Measurements from ENCODE around the gene CXXC4.

The CXXC4 gene
- total RNA-seq, result 0 to 0.12 (median 0.02) reads per million in 18 experiments

DNA sequence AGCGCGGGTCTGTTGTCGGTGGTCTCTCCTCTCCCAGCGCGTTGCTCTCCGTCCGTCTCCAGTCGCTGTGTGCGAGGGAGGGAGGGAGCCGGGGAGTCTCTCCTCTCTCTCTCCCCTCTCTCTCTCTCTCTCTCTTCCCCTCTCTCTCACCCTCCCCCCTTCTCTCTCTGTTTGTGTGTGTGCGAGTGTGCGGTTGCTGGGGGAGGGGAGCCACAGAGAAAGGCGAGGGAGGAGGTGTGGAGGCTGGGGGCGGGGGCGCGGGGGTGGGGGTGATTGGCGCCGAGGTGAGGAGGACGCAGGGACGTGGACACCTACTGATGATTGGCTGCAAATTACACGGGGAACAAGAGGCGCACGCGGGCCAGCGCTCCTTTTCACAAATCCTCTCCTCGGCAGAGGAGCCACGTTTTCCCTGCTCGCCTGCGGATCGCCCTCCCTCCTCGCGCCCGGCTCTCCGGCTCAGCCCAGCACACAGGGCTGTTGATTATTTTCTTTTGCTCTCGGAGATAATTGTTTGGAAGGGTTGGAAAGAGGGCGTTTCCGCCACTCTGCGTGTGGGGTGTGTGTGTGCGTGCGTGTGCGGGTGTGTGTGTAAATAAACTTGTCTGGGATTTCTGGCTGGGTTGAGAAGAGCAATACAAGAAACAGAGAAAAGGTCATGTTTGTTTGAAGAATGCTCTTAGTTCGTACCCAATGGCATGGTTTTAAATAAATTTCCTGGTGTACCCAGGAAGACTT is at the start of gene CXXC4:
Gene CXXC4, minus strand, starts transcription at position 73 of the 738 bp plus-strand sequence. CDS start 3,092 bp downstream, outside the sequence.
- DNase-seq, result no peak

DNA sequence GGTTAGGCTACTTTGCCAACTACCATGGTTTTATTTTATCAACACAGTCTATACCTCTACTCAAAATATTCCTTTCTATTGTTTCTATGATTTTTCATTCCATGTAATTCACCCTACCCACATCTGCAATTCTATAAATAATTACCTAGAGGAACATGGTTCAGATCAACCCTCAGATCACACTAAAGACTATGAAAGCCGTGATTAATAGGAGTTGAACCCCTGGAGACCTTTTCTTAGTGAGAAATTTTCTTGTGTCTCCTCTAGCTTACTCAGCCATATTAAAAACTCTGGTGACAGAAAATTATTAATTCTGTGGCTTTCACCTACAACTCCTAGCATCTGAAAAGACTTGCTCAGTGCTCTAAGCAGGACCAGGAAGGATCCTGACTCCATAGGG is 38.5 kb upstream of the CXXC4 start:
- DNase-seq, result no peak

DNA sequence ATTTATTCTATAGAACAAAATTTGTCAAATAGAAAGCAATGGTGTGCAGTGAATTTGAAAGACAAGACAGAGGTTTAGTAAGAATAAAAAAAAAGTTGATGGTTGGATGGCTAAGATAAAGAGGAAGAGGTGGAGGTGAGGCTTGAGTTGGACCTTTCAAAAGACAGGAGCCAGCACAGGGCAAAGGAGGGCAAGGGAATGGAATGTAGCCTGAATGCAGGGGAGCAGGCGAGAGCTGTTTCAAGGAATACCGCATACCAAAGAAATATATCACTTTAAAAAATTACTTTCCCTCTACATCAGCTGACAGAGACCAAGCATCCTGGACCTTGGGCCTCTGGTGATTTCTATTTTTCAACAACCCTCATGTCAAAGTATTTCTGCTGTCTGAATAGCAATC is 38.0 kb upstream of the CXXC4 start:
- no peak for DNase-seq

DNA sequence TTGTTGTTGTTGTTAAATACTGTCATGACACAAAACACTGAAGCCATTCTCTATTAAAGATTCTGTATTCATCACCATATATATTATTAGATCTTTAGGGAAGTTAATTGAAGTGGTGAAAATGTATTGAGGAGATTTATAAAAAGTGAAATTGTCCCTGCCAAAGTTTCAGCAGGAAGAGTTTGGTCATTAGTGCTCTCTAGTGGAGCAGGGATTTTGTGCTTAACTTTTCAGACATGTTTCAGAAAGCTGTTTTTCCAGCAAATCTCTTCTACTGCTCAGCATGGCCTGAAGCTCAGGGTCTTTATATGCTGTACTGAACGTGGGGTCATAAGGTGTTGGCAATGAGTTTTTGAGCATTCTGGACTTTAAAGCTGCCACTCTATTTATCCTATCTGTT is 36.7 kb upstream of the CXXC4 start:
- no peak for DNase-seq

DNA sequence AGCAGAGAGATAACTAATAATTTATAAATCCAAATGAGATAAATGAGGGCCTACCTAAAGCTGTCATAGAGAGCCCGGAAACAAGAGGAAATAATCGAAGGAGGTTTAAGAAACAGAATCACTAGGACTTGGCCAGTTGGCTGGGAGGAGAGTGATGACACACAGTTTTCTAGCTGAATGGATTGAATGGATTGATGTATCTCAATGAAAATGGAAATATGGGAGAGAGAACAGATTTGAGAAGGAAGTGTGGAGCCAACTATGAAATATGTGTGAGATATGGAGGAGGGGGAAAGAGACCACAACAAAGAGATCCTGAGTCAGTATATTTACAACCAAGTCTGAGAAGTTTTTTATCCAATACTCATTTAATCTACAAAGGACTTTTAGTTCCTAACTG is 35.7 kb upstream of the CXXC4 start:
- DNase-seq, result no peak

DNA sequence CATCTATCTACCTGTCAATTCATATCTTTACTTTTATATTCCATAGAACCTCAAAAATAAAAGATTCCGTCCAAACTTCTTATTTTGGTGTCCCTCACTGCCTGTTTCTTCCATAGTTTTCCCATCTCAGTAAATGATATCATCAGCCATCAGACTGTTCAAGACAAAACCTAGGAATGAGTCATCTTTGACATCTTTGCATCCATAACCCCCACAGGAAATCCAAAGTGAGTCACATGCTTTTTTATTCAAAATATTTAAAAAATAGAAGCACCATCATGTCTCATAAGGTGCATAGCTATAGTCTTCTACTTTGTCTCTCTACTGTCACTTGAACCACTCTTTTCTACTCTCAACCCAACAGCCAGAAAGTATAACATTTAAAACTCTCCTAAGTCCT is 29.9 kb upstream of the CXXC4 start:
- DNase-seq, result no peak

DNA sequence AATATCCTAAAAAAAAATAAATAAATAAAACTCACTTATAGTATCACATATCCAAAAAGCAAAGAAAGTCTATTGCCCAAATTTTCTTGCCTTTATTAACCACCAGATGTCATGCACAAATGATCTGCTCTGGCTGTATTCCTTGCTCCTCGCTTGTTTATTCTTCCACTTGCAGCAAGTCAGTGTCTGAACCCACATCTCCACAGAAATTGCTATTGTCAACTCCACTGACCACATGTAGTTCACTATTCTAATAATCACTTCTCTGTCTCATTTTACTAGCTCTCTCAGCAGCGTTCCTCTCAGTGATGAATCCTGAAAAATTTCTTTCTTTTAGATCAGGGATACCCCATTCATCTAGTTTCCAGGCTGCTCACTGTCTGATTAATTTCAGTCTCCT is 29.3 kb upstream of the CXXC4 start:
- no peak for DNase-seq

DNA sequence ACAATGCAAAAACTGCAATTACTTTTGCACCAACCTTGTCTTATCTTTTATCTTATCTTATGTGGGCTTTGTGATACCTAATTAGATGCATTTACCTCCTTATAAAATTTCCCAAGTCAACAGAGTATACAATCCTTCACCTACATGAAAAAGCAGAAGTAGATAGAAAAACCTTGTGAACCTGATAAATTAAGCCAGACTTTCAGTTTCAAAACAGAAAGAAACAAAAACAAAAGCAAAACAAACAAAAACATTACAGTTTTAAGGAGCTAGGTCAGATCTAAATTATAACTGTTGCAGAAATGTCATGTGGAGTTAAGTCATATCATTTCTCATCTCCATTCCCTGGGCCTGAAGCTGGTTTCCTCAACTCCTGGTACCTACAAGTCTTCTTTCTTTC is 24.9 kb upstream of the CXXC4 start:
- no peak for DNase-seq

DNA sequence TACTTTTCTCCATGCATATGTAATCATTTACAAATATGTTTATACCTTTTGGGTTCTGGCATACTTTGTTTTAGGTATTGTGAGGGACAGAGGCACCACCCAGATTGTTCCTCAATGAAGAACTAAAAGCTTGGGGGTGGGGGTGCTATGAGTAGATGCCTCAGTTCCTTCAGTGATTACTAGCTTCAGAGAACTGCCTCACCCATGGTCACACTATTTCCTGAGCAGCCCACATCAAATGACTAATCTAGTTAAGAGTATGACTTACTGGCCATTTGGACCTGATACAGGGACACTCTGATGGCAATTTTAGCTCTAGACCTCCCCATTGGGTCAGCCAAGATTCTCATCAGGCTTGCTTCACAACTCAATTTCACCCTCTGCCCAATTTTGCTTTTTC is 22.2 kb upstream of the CXXC4 start:
- DNase-seq, result no peak

DNA sequence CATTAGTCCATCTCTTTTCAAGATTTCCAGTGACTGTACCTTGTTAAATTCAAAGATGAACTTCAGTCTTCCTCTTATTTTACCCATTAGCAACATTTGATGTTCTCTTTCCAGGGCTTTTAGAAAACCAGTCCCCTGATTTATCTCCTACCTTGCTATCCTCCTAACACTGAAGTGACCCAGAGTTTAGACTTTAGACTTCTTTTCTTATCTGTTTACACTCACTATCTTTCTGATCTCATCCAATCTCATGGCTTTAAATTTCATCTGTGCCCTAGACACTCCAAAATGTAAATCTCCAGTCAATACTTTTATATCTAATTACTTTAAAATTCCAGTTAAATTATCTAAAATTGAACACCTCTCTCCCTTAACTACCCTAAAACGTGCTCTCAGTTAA is 13.5 kb upstream of the CXXC4 start:
- DNase-seq, result no peak

DNA sequence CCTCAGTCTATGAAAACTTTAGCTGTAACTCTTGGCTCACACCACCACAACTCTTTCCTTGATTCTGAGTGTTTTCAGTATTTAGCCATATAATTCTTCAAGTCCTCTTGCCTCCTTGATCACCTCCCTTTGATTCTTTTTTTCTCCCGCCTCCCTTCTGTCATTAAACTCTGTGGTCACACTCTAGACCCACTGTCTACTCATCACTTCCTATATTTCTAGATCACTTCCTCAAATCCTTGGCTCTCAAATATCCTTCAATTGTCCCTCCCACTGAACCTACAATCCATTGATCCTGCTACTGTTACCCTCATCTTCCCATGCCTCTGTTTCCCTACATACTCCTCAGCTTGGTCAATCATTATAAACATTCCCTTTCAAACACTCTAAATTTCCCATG is 12.4 kb upstream of the CXXC4 start:
- no peak for DNase-seq

DNA sequence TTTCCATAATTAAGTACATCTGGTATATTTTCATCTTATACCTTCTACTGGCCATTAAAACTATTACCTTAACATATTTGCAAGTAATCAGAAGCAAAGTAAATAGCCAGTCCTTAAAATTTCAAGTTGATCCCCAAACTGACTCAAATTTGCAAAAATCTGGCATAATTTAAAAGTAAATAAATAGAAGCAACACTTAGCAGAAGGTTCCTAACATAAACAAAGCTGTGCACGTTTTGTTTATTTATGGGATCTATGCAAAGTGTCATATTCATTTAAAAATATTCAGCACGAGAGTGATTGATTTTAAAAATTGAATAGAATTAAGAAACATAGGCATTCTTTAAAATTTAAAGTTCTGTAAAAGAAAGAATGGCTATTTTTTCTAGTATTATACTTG is 9.8 kb upstream of the CXXC4 start:
- DNase-seq, result no peak

DNA sequence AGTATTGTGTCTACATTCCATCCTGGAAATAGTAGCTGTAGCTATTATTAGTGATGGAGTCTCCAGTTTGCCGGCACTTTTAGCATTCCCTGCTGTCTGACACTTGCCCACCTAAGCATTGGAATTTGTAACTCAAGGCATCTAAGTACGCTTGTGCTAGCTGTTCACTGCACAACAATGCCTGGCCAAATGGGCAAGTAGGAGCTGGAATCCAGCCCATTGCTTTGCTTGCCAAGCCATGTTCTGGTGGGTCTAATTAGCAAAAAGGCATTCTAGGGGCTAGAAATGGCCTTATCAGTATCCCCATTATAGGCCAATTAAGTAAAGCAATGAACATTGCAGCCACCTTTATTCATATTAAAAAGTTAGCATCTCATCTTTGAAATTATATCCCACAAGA is 7.8 kb upstream of the CXXC4 start:
- DNase-seq, result no peak

DNA sequence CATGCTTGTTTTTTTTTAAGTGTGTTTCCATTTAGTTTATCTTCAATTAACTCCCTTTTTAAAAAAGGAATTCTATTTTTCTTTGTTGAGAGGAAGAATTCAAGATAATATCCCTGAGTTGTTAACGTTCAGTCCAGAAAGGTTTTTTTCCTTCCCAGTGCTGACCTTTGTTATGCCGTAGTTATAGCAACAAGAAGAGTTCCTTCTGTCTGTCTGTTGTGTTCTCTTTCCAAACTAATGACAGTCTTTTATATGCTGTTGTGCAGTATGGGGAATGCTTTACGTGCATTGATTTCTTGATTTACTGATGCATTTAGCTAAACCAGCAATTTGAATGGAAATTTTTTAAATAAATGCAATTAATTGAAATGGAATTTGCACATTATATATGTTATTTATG is 6.6 kb upstream of the CXXC4 start:
- DNase-seq, result no peak

DNA sequence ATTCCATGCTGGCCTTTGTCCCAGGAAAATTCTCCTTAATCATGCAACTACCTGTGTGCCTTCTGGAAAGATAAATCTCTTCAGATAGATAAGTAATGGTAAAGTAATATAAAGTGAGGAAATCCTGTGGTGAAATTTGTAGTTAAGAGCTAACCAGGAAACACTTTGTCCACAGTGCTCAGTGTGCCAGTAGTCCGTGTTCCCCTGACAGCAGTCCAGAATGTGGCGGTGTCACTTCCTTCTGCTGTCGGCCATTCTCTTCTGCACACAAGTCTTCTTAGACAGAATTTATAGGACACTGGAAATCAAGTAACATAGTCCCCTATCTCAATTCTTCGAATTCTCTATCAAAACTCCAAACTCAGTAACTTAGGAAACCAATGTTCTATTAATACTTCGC is 5.7 kb upstream of the CXXC4 start:
- no peak for DNase-seq

DNA sequence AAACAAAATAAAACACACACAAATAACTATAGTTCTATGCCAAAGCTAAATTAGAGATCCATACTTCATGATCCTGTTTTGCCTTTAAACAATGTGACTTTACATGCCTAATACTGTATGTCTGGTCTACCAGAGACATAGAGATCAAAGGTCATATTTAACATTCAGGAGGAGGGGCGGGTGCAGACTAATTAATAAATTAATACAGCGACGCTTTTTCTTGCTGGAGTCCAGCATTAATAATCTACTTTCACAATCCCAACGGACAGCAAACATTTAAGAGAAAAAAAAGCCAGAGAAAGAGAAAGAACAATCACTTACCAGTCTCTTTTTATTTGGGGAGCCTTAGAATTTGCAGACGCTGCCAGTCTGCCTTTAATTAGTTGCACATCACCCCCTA is 509 bp downstream of the CXXC4 start:
- no peak for DNase-seq

DNA sequence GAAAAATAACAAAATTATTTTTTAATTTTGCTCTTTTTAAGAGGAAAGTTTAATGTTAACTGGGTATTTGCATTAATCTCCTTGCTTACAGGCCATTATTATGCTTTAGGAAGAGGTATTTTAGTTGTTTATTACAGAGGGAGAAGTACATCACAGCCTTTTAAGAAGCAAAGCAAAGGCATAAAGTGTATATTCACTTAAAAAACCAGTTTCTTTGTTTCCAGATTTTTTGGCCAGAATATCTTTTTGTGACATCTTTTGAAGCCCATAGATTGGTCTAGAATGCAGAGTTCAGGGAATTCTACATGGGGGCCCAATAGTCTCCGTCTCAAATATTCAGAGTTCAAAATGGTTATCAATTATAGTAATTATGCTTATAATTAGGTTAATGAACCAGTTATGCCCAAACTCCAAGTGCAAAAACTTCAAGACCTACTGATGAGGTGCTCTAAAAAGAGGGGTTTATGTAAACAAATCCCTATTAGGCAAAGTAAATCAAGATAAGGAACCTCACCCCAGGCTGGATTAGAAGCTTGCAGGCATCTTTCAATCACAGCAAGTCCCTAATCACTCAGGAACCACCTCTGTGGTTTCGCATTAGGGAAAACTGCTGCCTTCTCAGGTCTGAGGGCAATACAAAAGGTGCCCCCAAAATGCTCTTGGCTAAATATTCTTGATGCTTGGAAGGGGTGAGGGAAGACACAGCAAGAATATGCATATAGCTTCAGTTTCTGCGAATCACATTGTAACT is 1.4 kb downstream of the CXXC4 start:
- DNase-seq, result no peak

DNA sequence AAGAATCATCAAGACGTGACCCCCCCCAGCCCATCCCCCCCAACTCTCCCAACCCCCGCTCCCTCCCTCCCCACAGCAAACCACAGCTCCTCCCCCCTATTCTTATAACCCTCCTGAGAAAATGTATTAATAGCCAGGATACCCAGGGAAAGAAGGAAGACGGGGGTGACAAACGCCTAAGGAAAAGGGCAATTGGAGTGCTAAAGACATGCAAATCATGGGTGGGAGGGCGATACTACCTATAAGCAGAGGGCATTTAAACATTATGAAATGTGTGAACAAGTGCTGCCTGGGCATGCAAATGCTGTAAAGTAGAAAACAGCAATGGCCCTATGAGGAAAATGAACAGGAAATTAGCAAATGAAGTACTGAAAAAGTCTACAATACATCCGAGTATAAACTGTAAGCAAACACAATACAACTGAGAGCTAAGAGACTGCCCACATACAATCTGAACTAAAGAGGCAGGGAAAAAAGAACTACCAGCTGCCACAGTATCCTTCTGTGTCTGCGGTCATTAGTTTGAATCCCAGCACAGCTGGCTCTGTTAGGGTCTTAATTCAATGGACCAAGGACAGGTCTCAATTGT is 2.4 kb downstream of the CXXC4 start:
- no peak for DNase-seq

DNA sequence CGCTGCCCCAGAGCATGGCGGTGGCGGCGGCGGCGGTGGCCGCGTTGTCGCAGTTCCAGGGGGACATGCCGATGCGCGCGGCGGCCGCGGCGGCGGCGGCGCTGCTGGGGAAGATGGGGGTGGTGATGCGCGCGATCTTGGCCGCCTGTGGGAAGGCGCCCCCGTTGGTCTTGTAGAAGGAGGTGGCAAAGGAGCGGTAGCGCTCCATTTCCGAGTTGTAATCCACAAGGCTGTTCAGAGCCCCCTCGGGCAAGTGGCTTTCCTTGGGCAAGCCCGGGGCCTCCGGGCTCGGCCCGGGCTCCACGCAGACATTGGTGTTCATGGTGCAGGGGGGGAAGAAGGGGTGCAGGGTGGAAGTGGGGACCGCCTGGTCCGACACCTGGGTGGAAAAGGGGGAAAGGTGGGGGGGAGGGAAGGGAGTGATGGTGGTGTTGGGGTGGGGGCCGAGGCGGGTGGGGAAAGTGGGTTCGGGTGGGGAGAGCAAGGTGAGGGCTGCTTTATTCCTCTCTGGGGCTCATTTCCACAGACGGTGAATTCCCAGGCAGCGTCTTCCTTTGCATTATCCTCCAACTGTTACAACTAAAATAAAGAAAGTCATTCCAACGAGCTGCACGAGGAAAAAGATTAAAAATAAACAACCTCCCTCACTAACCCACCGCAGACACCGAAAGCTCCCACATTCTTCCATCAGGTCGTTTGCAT is 3.1 kb downstream of the CXXC4 start:
- DNase-seq, result no peak

DNA sequence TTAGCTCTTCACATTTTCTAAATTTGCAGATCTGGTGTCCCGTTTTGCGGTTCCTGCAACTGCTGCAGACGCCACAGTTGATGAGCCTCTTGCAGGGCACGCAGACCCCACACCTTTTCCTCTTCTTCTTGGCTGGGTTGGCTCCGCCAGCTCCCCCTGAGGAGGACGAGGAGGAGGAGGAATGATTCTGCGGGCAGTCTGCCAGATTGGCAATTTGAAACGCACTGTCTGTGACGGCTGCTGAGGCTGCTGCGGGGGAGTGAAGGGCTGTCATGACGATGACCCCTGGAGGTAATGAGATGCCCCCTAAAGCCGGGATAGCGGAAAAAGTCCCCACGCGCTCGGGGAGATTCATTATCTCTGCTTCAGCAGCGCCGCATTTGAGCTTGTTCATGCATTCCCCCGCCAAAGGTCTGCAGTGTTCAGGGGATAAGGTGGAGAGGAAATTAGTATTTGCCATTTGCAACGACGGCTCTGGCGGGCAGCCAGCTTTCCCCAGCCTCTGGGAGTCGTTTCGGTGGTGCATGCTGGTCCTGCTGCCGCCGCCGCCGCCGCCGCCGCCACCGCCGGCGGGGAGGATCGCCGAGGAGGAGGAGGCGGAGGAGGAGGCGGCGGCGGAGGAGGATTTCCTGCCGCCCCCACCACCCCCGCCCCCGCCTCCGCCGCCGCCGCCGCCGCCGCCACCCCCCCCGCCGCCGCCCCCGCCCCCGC is 3.8 kb downstream of the CXXC4 start:
- no peak for DNase-seq

DNA sequence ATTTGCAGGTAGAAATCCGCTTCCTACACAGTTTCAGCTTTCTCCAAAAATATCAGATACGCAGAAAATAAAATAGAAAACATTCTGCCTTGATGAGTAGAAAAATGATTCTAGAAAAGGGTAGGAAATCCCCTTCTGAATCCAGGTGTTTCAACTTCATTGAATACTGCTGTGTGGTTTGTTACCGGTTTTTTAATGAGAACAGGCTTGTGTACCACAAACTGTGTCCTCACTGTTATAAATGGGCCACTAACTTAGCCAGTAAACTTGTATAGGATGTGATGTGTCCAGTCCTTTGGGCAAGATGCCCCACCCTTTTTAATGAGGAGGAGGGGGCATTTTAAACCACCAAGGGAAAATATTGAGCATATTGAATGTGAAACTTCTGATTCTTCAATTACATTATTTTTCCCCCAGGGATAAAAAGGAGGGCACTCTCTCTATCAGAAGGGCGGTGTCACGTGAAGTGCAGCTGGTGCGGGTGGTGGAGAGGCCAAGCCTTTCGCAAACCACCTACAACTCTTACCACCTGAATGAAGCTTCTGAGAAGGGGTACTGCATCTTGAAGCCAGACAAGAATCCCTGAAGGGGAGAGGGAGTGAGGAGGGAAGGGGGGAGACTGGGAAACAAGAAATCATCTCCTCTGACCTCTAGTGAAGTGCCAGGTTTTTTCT is 4.5 kb downstream of the CXXC4 start:
- DNase-seq, result no peak

DNA sequence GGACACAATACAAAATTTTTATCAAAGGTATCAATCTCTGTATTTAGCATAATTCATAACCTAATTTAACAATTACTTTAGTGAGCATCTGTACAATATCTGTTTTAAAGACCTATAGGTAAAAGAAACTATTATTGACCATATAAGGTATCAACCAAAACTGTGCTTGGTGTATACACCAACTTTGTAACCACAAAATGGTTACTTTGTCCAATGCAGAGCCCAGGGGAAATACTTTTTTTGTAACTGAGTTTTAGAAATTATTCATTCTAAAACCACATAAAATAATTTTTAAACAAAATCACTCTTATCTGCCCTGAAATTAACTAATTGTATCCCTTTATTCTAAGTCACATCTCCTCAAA is 5.0 kb downstream of the CXXC4 start:
- no peak for DNase-seq

Measured in inflammatory macrophage (primary cell).